DOHH2 (cell line): ENCODE measurements around the gene KDR.

Experiments used
- H3F3A ChIP-seq: fragments of 200-600 bp; sonication (generic), shearing (Covaris generic); 2 replicates; pipeline ENCODE4 v1.6.0; 2016; ENCODE audit warnings: antibody characterized with exemption, mild to moderate bottlenecking; ENCODE audit not compliant: control insufficient read depth, insufficient read depth
- H3K27ac ChIP-seq: fragments of 200-600 bp; sonication (generic); 2 replicates; pipeline ENCODE4 v1.5.1; 2014; ENCODE audit warnings: low read depth, mild to moderate bottlenecking, low read length, moderate library complexity
- H3K27me3 ChIP-seq: fragments of 200-600 bp; sonication (generic); 2 replicates; pipeline ENCODE4 v1.6.1; 2014; ENCODE audit warnings: mild to moderate bottlenecking, low read length, mixed read lengths; ENCODE audit not compliant: control insufficient read depth
- H3K36me3 ChIP-seq: fragments of 200-600 bp; sonication (generic); 2 replicates; pipeline ENCODE4 v1.6.1; 2014; ENCODE audit warnings: mild to moderate bottlenecking, low read length, moderate library complexity, mixed read lengths; ENCODE audit not compliant: control insufficient read depth
- H3K4me1 ChIP-seq: fragments of 200-600 bp; sonication (generic); 2 replicates; pipeline ENCODE4 v1.6.1; 2014; ENCODE audit warnings: mild to moderate bottlenecking, low read length, mixed read lengths; ENCODE audit not compliant: control insufficient read depth
- H3K4me2 ChIP-seq: fragments of 200-600 bp; sonication (generic); 2 replicates; pipeline ENCODE4 v1.6.0; 2014; ENCODE audit warnings: mild to moderate bottlenecking, low read length, moderate library complexity
- H3K4me3 ChIP-seq: fragments of 200-600 bp; sonication (generic); 2 replicates; pipeline ENCODE4 v1.5.1; 2014; ENCODE audit warnings: mild to moderate bottlenecking, low read length, mixed read lengths
- H3K79me2 ChIP-seq: fragments of 200-600 bp; sonication (generic); 2 replicates; pipeline ENCODE4 v1.6.1; 2014; ENCODE audit warnings: mild to moderate bottlenecking, low read length, mixed read lengths; ENCODE audit not compliant: control insufficient read depth
- H3K9me2 ChIP-seq: fragments of 200-600 bp; sonication (generic); replicated peaks from 2 replicates; pipeline ENCODE4 v1.6.1; 2014; ENCODE audit warnings: mild to moderate bottlenecking, low read length, mixed read lengths; ENCODE audit not compliant: control insufficient read depth
- H3K9me3 ChIP-seq: fragments of 200-600 bp; sonication (generic); 2 replicates; pipeline ENCODE4 v1.6.1; 2014; ENCODE audit warnings: antibody characterized with exemption, low read length, mixed read lengths; ENCODE audit not compliant: control insufficient read depth, insufficient read depth
- H4K20me1 ChIP-seq: fragments of 200-600 bp; sonication (generic); 2 replicates; pipeline ENCODE4 v1.6.0; 2014; ENCODE audit warnings: low read depth, mild to moderate bottlenecking, antibody characterized with exemption, low read length, moderate library complexity; ENCODE audit not compliant: control insufficient read depth, insufficient read depth
- EZH2phosphoT487 ChIP-seq: fragments of 200-600 bp; sonication (generic); IDR thresholded peaks from 2 replicates; pipeline ENCODE4 v1.6.1; 2017; ENCODE audit warnings: borderline replicate concordance, mild to moderate bottlenecking, antibody characterized with exemption, low read length, moderate library complexity, mixed read lengths
- TF ChIP-seq, protein P1 (sequence below): fragments of 200-600 bp; sonication (generic); IDR thresholded peaks from one replicate; pipeline ENCODE4 v1.5.1; 2014; ENCODE audit warnings: antibody characterized with exemption, mild to moderate bottlenecking, low read depth, low read length; ENCODE audit not compliant: poor library complexity, severe bottlenecking

The KDR gene

DNA sequence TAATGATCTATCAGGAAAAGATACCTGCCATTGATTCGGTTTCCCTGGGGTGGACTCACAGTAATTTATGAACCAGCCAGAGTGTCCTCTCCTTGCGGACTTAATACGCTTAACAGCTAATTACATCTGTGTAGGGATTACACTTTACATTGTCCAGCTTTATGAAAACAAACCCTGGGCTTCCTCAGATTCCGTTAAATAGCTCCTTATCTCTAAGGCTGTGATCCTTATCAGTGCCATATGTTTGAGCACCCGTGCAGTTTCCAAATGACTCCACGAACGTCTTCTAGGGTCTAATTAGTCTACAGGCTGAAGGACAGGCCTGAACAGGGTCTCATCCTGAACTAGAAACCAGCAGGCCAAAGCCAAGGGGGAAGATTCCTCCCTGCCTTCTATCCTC is 56.9 kb downstream of the KDR start:
- Histone ChIP-seq H3K9me2 (no peaks in the 10 kb centered on the region), H4K20me1 (no peaks in the 10 kb centered on the region), H3F3A (no peaks in the 10 kb centered on the region), H3K9me3 (no peaks in the 10 kb centered on the region), H3K79me2 (no peaks in the 10 kb centered on the region), H3K4me1 (no peaks in the 10 kb centered on the region), H3K27me3 (no peaks in the 10 kb centered on the region), H3K27ac (no peak overlapping the region), H3K4me2 (no peak overlapping the region), H3K36me3 (no peaks in the 10 kb centered on the region), H3K4me3 (no peak overlapping the region)
- TF ChIP-seq, protein P1, sequence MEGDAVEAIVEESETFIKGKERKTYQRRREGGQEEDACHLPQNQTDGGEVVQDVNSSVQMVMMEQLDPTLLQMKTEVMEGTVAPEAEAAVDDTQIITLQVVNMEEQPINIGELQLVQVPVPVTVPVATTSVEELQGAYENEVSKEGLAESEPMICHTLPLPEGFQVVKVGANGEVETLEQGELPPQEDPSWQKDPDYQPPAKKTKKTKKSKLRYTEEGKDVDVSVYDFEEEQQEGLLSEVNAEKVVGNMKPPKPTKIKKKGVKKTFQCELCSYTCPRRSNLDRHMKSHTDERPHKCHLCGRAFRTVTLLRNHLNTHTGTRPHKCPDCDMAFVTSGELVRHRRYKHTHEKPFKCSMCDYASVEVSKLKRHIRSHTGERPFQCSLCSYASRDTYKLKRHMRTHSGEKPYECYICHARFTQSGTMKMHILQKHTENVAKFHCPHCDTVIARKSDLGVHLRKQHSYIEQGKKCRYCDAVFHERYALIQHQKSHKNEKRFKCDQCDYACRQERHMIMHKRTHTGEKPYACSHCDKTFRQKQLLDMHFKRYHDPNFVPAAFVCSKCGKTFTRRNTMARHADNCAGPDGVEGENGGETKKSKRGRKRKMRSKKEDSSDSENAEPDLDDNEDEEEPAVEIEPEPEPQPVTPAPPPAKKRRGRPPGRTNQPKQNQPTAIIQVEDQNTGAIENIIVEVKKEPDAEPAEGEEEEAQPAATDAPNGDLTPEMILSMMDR, result no peak
- TF ChIP-seq EZH2phosphoT487, result no peak

DNA sequence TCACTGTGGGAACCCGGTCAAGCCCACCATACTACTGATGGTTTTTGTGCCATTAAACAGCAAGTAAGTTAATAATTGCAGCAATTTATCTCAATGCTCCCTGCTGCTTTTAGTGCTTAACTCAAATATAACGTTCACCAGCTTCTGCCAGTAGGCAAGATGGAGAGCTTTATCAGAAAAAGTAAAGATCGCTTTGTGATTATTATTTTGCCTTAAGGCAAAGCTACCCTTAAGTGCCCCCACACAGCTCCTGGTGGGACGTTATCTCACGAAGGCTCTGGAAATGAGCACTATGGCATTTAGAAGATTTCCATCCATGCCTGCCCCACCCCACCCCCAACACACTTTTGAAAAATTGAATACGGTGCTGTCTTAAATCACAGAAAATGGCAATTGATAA is 59.4 kb downstream of the KDR start:
- Histone ChIP-seq H3K9me2 (no peaks in the 10 kb centered on the region), H3F3A (no peaks in the 10 kb centered on the region), H3K9me3 (no peaks in the 10 kb centered on the region), H4K20me1 (no peaks in the 10 kb centered on the region), H3K27me3 (no peaks in the 10 kb centered on the region), H3K79me2 (no peaks in the 10 kb centered on the region), H3K4me2 (no peak overlapping the region), H3K4me1 (no peaks in the 10 kb centered on the region), H3K4me3 (no peak overlapping the region), H3K36me3 (no peaks in the 10 kb centered on the region), H3K27ac (no peak overlapping the region)
- no peak for TF ChIP-seq EZH2phosphoT487
- TF ChIP-seq, protein P1, result no peak

DNA sequence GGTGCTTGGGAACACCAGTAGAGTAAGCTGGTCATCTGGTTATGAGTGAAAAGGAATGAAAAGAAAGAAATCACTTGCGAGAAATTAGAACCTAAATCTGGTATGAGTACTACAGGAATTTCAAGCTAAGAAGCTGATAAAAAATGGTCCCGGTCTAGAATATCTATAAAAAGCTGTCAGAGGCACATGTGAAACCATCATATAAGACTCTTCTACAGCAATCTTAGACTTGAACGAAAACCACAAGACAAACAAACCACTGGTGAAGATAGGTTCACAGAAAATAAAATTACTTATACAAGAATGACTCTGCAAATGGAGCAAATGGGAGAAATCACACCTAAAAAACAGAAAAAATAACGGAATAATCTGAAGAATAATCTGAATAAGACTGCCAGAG is 69.9 kb downstream of the KDR start:
- H3K9me3 ChIP-seq, result no peaks in the 10 kb centered on the region
- no peak overlapping the region for H3K4me3 ChIP-seq
- no peak overlapping the region for H3K4me2 ChIP-seq
- H3K9me2 ChIP-seq, result no peaks in the 10 kb centered on the region
- no peaks in the 10 kb centered on the region for H3K36me3 ChIP-seq
- no peaks in the 10 kb centered on the region for H3F3A ChIP-seq
- no peaks in the 10 kb centered on the region for H3K79me2 ChIP-seq
- H4K20me1 ChIP-seq, result no peaks in the 10 kb centered on the region
- no peaks in the 10 kb centered on the region for H3K4me1 ChIP-seq
- H3K27ac ChIP-seq, result no peak overlapping the region
- H3K27me3 ChIP-seq, result peaks cover 4% of the 10 kb centered on the region; the same call in 1 of the 2 replicates
- TF ChIP-seq, protein P1, result no peak
- no peak for TF ChIP-seq EZH2phosphoT487

DNA sequence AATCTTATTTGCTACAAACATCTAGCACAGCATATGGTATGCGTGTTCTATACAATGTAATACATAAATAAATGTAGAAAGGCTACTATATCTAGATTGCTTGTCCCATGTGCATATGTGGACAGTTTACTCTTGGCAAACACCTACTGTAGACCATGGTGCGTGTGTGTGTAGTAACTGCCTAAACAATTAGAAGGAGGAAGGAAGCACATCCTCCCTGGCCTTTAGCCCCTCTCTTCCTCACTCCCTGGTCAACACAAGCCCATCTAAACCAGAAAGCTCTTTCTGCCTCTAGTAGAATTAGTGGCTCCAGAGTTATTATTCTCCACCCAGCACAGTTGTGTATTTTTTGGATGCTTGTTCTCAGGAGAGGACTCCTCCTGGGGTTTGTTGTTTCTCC is 73.9 kb downstream of the KDR start:
- H3K4me1 ChIP-seq, result no peaks in the 10 kb centered on the region
- H3K4me3 ChIP-seq, result no peak overlapping the region
- H3K27me3 ChIP-seq, result peaks cover 4% of the 10 kb centered on the region; the same call in 1 of the 2 replicates
- TF ChIP-seq, protein P1, result no peak
- TF ChIP-seq EZH2phosphoT487, result no peak
- H3K9me2 ChIP-seq, result no peaks in the 10 kb centered on the region
- no peaks in the 10 kb centered on the region for H3K9me3 ChIP-seq
- H3K4me2 ChIP-seq, result no peak overlapping the region
- H4K20me1 ChIP-seq, result no peaks in the 10 kb centered on the region
- no peak overlapping the region for H3K27ac ChIP-seq
- no peaks in the 10 kb centered on the region for H3K36me3 ChIP-seq
- no peaks in the 10 kb centered on the region for H3F3A ChIP-seq
- no peaks in the 10 kb centered on the region for H3K79me2 ChIP-seq
